GM18873 (cell line): ENCODE data around the gene PPP1R1C.

Experiments used
- ATAC-seq: cut with Tn5 transposase; IDR thresholded peaks from one replicate; pipeline ENCODE4 v1.9.1; 2021; ENCODE audit warnings: mild to moderate bottlenecking, moderate library complexity, moderate number of reproducible peaks; ENCODE audit not compliant: unreplicated experiment, low FRiP score

PPP1R1C gene

DNA sequence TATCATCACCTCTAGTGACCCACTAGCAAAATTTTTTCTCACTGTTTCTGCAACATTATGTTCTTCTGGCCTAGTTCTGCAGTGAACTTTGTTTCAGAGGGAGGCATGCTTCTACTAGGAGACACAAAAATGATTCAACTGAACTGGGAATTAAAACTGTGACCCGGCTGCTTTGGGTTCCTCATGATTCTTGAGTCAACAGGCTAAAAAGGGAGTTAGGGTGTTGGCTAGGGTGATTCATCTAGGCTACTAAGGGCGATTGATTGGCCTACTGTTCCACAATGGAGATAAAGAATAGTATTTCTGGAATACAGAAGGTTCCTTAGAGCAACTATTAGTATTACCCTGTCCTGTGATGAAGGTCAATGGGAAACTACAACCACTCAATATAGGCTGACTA, 179.5 kb downstream of the PPP1R1C start:
- ATAC-seq: no peak

DNA sequence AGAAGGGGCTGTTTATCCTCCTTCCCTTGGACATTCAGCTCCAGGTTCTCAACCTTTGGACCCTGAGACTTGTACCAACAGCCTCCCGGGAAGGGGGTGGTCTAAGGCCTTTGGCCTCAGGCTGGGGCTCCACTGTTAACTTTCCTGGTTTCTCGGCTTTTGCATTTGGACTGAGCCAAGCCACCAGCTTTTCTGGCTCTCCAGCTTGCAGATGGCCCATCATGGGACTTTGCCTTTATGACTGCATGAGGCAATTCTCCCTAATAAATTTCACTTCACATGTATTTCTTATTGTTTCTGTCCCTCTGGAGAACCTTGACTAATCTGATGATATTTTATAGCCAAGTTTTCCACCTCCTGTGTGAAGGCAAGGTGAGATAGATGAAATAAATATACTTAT, 180.8 kb downstream of the PPP1R1C start:
- no peak for ATAC-seq

DNA sequence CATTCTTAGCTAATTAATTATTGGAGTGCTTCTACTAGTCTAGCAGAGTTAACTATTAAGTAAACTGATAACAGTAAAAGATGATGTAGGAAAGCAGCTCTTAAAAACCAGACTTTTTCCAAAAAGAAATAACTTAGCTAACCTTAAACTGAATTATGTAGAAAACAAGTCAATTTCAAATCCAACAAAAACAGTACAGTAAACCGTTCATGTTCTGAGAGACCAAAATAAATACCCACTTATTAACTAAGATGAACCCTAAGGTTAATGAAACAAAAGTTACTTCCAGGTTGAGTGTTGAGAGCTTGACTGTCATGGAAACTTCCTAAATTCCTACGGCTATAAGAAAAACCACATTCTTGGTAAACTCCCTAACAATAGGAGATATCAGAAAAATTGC, 181.2 kb downstream of the PPP1R1C start:
- no peak for ATAC-seq
